PFSK-1 (cell line): ENCODE measurements around the gene ITPRIPL2.

Experiments
- FOXP2 ChIP-seq: optimal IDR thresholded peaks from 2 replicates; pipeline ENCODE3; 2011; ENCODE audit warnings: borderline replicate concordance, control low read depth, inconsistent platforms; ENCODE audit not compliant: insufficient read depth; ENCODE audit errors: extremely low read length, extremely low read depth
- POLR2AphosphoS5 ChIP-seq: IDR thresholded peaks from 2 replicates; pipeline ENCODE4 v1.6.1; 2012; ENCODE audit warnings: low read depth, mild to moderate bottlenecking, control low read depth, low read length, moderate library complexity
- REST ChIP-seq, 2 experiments: IDR thresholded peaks; 2 replicates each; pipeline versions ENCODE4 v1.6.1 to v1.8.0; 2011 to 2012; ENCODE audit warnings: low read depth in 2 of 2, low read length in 2 of 2, control low read depth in 1 of 2, inconsistent platforms in 1 of 2, mild to moderate bottlenecking in 1 of 2, moderate library complexity in 1 of 2; ENCODE audit not compliant: insufficient read depth in 1 of 2
- SIN3A ChIP-seq: IDR thresholded peaks from 2 replicates; pipeline ENCODE4 v1.6.1; 2012; ENCODE audit warnings: mild to moderate bottlenecking, low read length, moderate library complexity, borderline replicate concordance; ENCODE audit not compliant: insufficient read depth
- TAF1 ChIP-seq: IDR thresholded peaks from 2 replicates; pipeline ENCODE4 v1.6.1; 2012; ENCODE audit warnings: low read length, control low read depth, borderline replicate concordance; ENCODE audit not compliant: insufficient read depth

Gene ITPRIPL2

GRCh38 chr16:19116711-19117449 lies 3.1 kb downstream of the ITPRIPL2 start:
- no peak for TF ChIP-seq SIN3A
- peak; percentile 36; the same call in 1 of the 2 replicates for TF ChIP-seq POLR2AphosphoS5
- no peak for TF ChIP-seq TAF1

- no peak for TF ChIP-seq FOXP2
- no peak for TF ChIP-seq POLR2AphosphoS5
- TF ChIP-seq TAF1, result no peak
- no peak for TF ChIP-seq REST (IDR thresholded peaks at IDR 0.05; ENCODE audit: insufficient read depth in 1 of 2, low read depth in 2 of 2, low read length in 2 of 2)
- no peak; the same call in 1 of the 2 replicates for TF ChIP-seq SIN3A
Measured at GRCh38 chr16:19118938-19119431, 5.2 kb downstream of the ITPRIPL2 start.

- peak; percentile 10; the same call in 1 of the 2 replicates for TF ChIP-seq SIN3A
- no peak for TF ChIP-seq FOXP2
- 0 out of 2 replicates have a peak, but pooled peaks have one; percentile 13 for TF ChIP-seq POLR2AphosphoS5
Measured at GRCh38 chr16:19119564-19119963, 5.8 kb downstream of the ITPRIPL2 start.

- TF ChIP-seq TAF1 (no peak), POLR2AphosphoS5 (no peak), FOXP2 (no peak), SIN3A (no peak), REST (IDR thresholded peaks at IDR 0.05; ENCODE audit: insufficient read depth in 1 of 2, low read depth in 2 of 2, low read length in 2 of 2) (no peak)
Measured at GRCh38 chr16:19123535-19124178, 9.9 kb downstream of the ITPRIPL2 start.

GRCh38 chr16:19126300-19126699 lies 12.5 kb downstream of the ITPRIPL2 start:
- TF ChIP-seq REST (IDR thresholded peaks at IDR 0.05; ENCODE audit: insufficient read depth in 1 of 2, low read depth in 2 of 2, low read length in 2 of 2) (no peak), SIN3A (no peak), POLR2AphosphoS5 (no peak), TAF1 (no peak), FOXP2 (no peak)

- TF ChIP-seq FOXP2 (no peak), SIN3A (no peak), TAF1 (no peak), POLR2AphosphoS5 (no peak), REST (IDR thresholded peaks at IDR 0.05; ENCODE audit: insufficient read depth in 1 of 2, low read depth in 2 of 2, low read length in 2 of 2) (no peak)
Measured at GRCh38 chr16:19127205-19127604, 13.4 kb downstream of the ITPRIPL2 start.
